Fibroblast of lung (primary cell): ENCODE results near the gene NOD1. TPM values are rescaled to one million over a fixed set of nuclear protein-coding genes. Genes with fewer than 3 reads are reported as not detected.

ENCODE experiments used
- DNase-seq, 2 donors: peaks; one replicate each; pipeline versions ENCODE4 v3.0.0 to v3.0.0-alpha.2; 2010; ENCODE audit warnings: low read depth in 2 of 2
- H2AFZ ChIP-seq: 2 replicates; pipeline ENCODE4 v1.5.1; 2012; ENCODE audit warnings: low read length, control low read depth, inconsistent platforms
- H3K27ac ChIP-seq: 2 replicates; pipeline ENCODE4 v1.5.1; 2011; ENCODE audit warnings: low read length, control low read depth; ENCODE audit not compliant: insufficient read depth
- H3K27me3 ChIP-seq: 2 replicates; pipeline ENCODE4 v1.5.1; 2011; ENCODE audit warnings: mild to moderate bottlenecking, low read length; ENCODE audit not compliant: control insufficient read depth, insufficient read depth
- H3K36me3 ChIP-seq: 2 replicates; pipeline ENCODE4 v1.5.1; 2011; ENCODE audit warnings: low read length; ENCODE audit not compliant: control insufficient read depth, insufficient read depth
- H3K4me1 ChIP-seq: 2 replicates; pipeline ENCODE4 v1.5.1; 2011; ENCODE audit warnings: low read length; ENCODE audit not compliant: control insufficient read depth, insufficient read depth; ENCODE audit errors: extremely low read depth
- H3K4me2 ChIP-seq: 2 replicates; pipeline ENCODE4 v1.5.1; 2011; ENCODE audit warnings: low read length, control low read depth; ENCODE audit not compliant: insufficient read depth; ENCODE audit errors: extremely low read depth
- H3K4me3 ChIP-seq, 4 experiments: fragments of 200-600 bp in 1 of 4; sonication (generic) in 1 of 4; replicated peaks in 1 of 4; 2 replicates each; pipeline ENCODE4 v1.5.1; 2011 to 2016; ENCODE audit warnings: low read length in 4 of 4, low read depth in 3 of 4, mild to moderate bottlenecking in 3 of 4, control low read depth in 2 of 4, inconsistent platforms in 1 of 4, mixed read lengths in 1 of 4; ENCODE audit not compliant: insufficient read depth in 1 of 4; ENCODE audit errors: control extremely low read depth in 1 of 4
- H3K79me2 ChIP-seq: 2 replicates; pipeline ENCODE4 v1.5.1; 2012; ENCODE audit warnings: mild to moderate bottlenecking, low read length, inconsistent platforms; ENCODE audit not compliant: control insufficient read depth, insufficient read depth
- H3K9ac ChIP-seq: 2 replicates; pipeline ENCODE4 v1.5.1; 2011; ENCODE audit warnings: mild to moderate bottlenecking, low read length, control low read depth; ENCODE audit not compliant: insufficient read depth
- H3K9me3 ChIP-seq: 2 replicates; pipeline ENCODE4 v1.5.1; 2012; ENCODE audit warnings: low read depth, low read length; ENCODE audit not compliant: control insufficient read depth, insufficient read depth
- H4K20me1 ChIP-seq: 2 replicates; pipeline ENCODE4 v1.5.1; 2011; ENCODE audit warnings: low read length; ENCODE audit not compliant: control insufficient read depth, insufficient read depth; ENCODE audit errors: extremely low read depth
- CTCF ChIP-seq, 2 donors: IDR thresholded peaks in 1 of 2; conservative IDR thresholded peaks in 1 of 2; 1 replicate in 1 of 2; 2 replicates in 1 of 2; pipeline ENCODE4 v1.5.1; 2011 to 2012; ENCODE audit warnings: low read length in 2 of 2, control low read depth in 1 of 2, inconsistent platforms in 1 of 2, low read depth in 1 of 2, mild to moderate bottlenecking in 1 of 2
- EZH2 ChIP-seq: IDR thresholded peaks from 2 replicates; pipeline ENCODE4 v1.5.1; 2012; ENCODE audit warnings: low read length, control low read depth, mild to moderate bottlenecking; ENCODE audit errors: missing control alignments
- polyA plus RNA-seq, 2 donors: library from polyadenylated mRNA; depleted of rRNA in 1 of 2; stranded (reverse) in 1 of 2; unstranded in 1 of 2; fragments of >200 nt; gene quantifications; 2 replicates each; pipeline ENCODE4 v1.2.1, GENCODE V29; 2011 to 2012; ENCODE audit warnings: missing spikeins in 1 of 2
- total RNA-seq: library from RNA; depleted of rRNA; stranded (reverse); fragments of >200 nt; gene quantifications from 2 replicates; pipeline ENCODE4 v1.2.1, GENCODE V29; 2014

Gene NOD1
- total and polyA plus RNA-seq, 2 donors (not counting 1 experiment from before 2014, with no cell fraction given) = 3.3 to 7.3 TPM

GRCh38 chr7:30472784-30473775, 5.5 kb downstream of the NOD1 start:
- H3K27me3 ChIP-seq = no peaks in the 10 kb centered on the region
- no peaks in the 10 kb centered on the region for H4K20me1 ChIP-seq
- no peaks in the 10 kb centered on the region for H3K36me3 ChIP-seq
- TF ChIP-seq EZH2 = no peak
- no peak overlapping the region for H3K4me2 ChIP-seq
- H3K4me3 ChIP-seq = no peak overlapping the region
- H3K9me3 ChIP-seq = no peaks in the 10 kb centered on the region
- no peak overlapping the region for H2AFZ ChIP-seq
- H3K9ac ChIP-seq = no peak overlapping the region
- peak; percentile 83 to 86 for DNase-seq
- peak overlapping the region; percentile 26 for H3K27ac ChIP-seq
- peaks cover 2% of the 10 kb centered on the region for H3K79me2 ChIP-seq
- peaks cover 51% of the 10 kb centered on the region for H3K4me1 ChIP-seq

GRCh38 chr7:30472081-30472783, 6.4 kb downstream of the NOD1 start:
- no peaks in the 10 kb centered on the region for H3K9me3 ChIP-seq
- peaks cover 2% of the 10 kb centered on the region for H3K79me2 ChIP-seq
- no peak overlapping the region for H3K4me2 ChIP-seq
- H3K4me3 ChIP-seq = no peak overlapping the region
- no peak overlapping the region for H2AFZ ChIP-seq
- H4K20me1 ChIP-seq = no peaks in the 10 kb centered on the region
- TF ChIP-seq CTCF (conservative IDR thresholded peaks at IDR 0.05 in 1 of 2, IDR thresholded peaks at IDR 0.05 in 1 of 2; ENCODE audit: low read depth in 1 of 2, low read length in 2 of 2) (no peak), EZH2 (no peak)
- no peak for DNase-seq
- no peak overlapping the region for H3K9ac ChIP-seq
- no peak overlapping the region for H3K27ac ChIP-seq
- H3K27me3 ChIP-seq = no peaks in the 10 kb centered on the region
- peaks cover 51% of the 10 kb centered on the region for H3K4me1 ChIP-seq
- H3K36me3 ChIP-seq = no peaks in the 10 kb centered on the region

- Histone ChIP-seq H4K20me1 (no peaks in the 10 kb centered on the region), H3K27ac (peak overlapping the region; percentile 89), H3K4me2 (peak overlapping the region; percentile 34), H3K27me3 (no peaks in the 10 kb centered on the region), H3K9me3 (no peaks in the 10 kb centered on the region), H3K79me2 (no peaks in the 10 kb centered on the region), H3K4me1 (peaks cover 49% of the 10 kb centered on the region), H3K4me3 (no peak overlapping the region), H3K36me3 (no peaks in the 10 kb centered on the region), H2AFZ (no peak overlapping the region), H3K9ac (no peak overlapping the region)
- DNase-seq = no peak
- TF ChIP-seq EZH2 (no peak), CTCF (conservative IDR thresholded peaks at IDR 0.05 in 1 of 2, IDR thresholded peaks at IDR 0.05 in 1 of 2; ENCODE audit: low read depth in 1 of 2, low read length in 2 of 2) (no peak)
Observed at GRCh38 chr7:30471205-30471604, 7.4 kb downstream of the NOD1 start.
